ENCODE measurements around the gene COLQ.
"Not testable (repeated sequence)": the region's sequence is repeated elsewhere in the genome, so short reads cannot be mapped to it uniquely, and the experiment has no call there.

The COLQ gene

GRCh38 chr3:15486979-15487378 lies 34.5 kb downstream of the COLQ start:
- DNase-seq: no peak

GRCh38 chr3:15486020-15486419 lies 35.5 kb downstream of the COLQ start:
- DNase-seq: no peak

GRCh38 chr3:15484551-15484950 lies 37.0 kb downstream of the COLQ start:
- not testable (repeated sequence) for DNase-seq

- DNase-seq: no peak
Observed at GRCh38 chr3:15479400-15480224, 41.9 kb downstream of the COLQ start.

- no peak for DNase-seq
Observed at GRCh38 chr3:15478640-15478979, 42.9 kb downstream of the COLQ start.

- DNase-seq: no peak
Observed at GRCh38 chr3:15477951-15478639, 43.4 kb downstream of the COLQ start.

- DNase-seq: no peak
Observed at GRCh38 chr3:15476378-15476777, 45.1 kb downstream of the COLQ start.

GRCh38 chr3:15475161-15475560 lies 46.3 kb downstream of the COLQ start:
- DNase-seq: no peak

GRCh38 chr3:15471861-15472260 lies 49.6 kb downstream of the COLQ start:
- no peak for DNase-seq

- no peak for DNase-seq
Observed at GRCh38 chr3:15470849-15471248, 50.7 kb downstream of the COLQ start.

- DNase-seq: no peak
Observed at GRCh38 chr3:15470261-15470660, 51.2 kb downstream of the COLQ start.

GRCh38 chr3:15467227-15468181 lies 54.0 kb downstream of the COLQ start:
- no peak for DNase-seq

- DNase-seq: no peak
Observed at GRCh38 chr3:15465876-15466585, 55.5 kb downstream of the COLQ start.

GRCh38 chr3:15462451-15462850 lies 59.1 kb downstream of the COLQ start:
- DNase-seq: no peak

GRCh38 chr3:15460891-15461531 lies 60.5 kb downstream of the COLQ start:
- no peak for DNase-seq

GRCh38 chr3:15458212-15458780 lies 63.2 kb downstream of the COLQ start:
- DNase-seq: no peak

- DNase-seq: not testable (repeated sequence)
Observed at GRCh38 chr3:15456915-15457314, 64.6 kb downstream of the COLQ start.

GRCh38 chr3:15456321-15456720 lies 65.2 kb downstream of the COLQ start:
- no peak for DNase-seq

- no peak for DNase-seq
Observed at GRCh38 chr3:15455756-15456155, 65.8 kb downstream of the COLQ start.

GRCh38 chr3:15454965-15455364 lies 66.5 kb downstream of the COLQ start:
- no peak for DNase-seq

- no peak for DNase-seq
Observed at GRCh38 chr3:15453991-15454625, 67.4 kb downstream of the COLQ start.

Data from NCI-H748 treated with DMSO at 0.1 percent for 48 hours (cell line).